Measurements from ENCODE around the gene PAWR.

The PAWR gene

DNA sequence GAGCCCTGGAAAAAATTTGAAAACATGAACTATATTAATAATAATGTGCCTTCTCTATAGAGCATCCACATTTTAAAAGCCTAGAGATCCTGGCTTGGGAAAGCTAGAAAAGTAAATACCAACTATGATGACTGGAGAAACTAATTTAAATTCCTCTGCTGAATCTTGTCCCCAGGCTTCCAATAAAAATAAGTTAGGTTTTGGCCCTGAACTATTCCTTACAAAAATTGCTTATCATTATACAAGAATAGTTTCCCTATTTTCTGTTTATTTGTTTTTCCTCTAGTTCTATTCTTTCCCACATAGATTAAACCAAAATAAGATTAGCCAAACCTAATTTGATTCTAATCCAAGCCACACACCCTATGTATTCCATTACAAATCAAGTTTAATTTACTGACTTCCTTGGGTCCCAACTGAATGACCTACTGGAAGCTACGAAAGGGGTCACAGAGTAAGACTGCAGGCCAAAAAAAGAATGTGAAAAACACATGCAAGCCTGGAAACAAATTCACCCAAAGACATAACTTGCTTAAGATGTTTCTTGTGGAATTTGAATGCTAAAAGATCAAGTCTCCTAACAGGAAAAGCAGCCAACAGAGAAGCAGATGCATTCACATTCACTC, 133.0 kb downstream of the PAWR start:
- no peak overlapping the region for H3K9ac ChIP-seq
- H3K27ac ChIP-seq, result no peak overlapping the region
- no peak overlapping the region for H3K4me2 ChIP-seq
- peaks cover 0 to 37% (median 30%) of the 10 kb centered on the region in 11 experiments; a peak in 18 of 22 replicates for H3K36me3 ChIP-seq
- no peak for TF ChIP-seq Cebpa-rat (IDR thresholded peaks at IDR 0.05)
- H3K9me3 ChIP-seq (replicated peaks in 1 of 11), result peaks cover 28 to 34% (median 33%) of the 10 kb centered on the region in 11 experiments
- no peaks in the 10 kb centered on the region for H3K4me1 ChIP-seq
- H4K20me1 ChIP-seq, result no peaks in the 10 kb centered on the region
- H3K4me3 ChIP-seq, result no peak overlapping the region
- no peaks in the 10 kb centered on the region for H3K27me3 ChIP-seq

DNA sequence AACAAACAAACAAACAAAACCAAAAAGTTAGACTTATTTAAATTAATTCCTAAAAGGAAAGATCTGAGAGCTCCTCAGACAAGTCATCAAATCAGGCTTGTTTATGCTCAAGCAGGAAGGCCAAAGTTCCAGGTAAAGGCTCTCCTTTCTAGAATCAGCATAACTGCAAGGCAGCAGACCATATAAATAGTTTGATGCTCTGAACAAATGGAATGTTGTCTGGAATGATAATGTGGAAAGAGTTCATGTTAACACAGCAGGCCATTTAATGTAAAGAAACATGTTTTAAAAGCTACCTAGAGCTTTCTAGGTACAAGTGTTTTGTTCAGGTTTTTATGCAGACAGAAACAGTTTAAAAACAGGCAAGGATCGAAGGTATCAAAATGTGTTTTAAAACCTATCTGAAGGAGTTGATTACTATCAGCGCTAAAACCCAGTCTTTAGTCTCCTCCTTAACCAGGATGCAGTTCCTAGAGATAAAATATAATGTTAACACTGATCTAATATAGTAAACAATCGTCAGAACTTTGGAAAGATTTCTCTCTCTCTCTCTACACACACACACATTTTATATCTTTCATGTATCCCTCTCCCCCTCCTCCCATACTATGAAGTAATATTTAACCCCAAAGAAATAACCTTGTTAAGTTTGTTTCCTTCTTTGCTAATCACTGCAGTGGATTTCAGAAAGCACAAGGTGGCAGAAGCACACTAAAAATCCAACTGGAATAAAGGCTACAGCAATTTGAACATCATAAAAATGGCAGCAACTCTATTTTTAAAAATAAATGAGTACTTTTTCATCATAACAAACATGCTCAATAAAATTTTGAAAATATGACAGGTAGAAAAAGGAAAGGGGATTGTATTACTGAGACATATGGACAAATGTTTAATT, 135.5 kb downstream of the PAWR start:
- Histone ChIP-seq H3K36me3 (peaks cover 0 to 28% (median 19%) of the 10 kb centered on the region in 11 experiments; a peak in 16 of 22 replicates), H3K4me3 (no peak overlapping the region), H3K4me2 (no peak overlapping the region), H4K20me1 (no peaks in the 10 kb centered on the region), H3K9ac (no peak overlapping the region), H3K27ac (no peak overlapping the region), H3K27me3 (no peaks in the 10 kb centered on the region), H3K4me1 (no peaks in the 10 kb centered on the region), H3K9me3 (replicated peaks in 1 of 11) (peaks cover 15 to 30% (median 18%) of the 10 kb centered on the region in 11 experiments; a peak in 21 of 22 replicates)
- no peak for TF ChIP-seq Cebpa-rat (IDR thresholded peaks at IDR 0.05)

- H3K36me3 ChIP-seq, result peaks cover 0 to 28% (median 19%) of the 10 kb centered on the region in 11 experiments; a peak in 16 of 22 replicates
- H3K9ac ChIP-seq, result no peak overlapping the region
- no peaks in the 10 kb centered on the region for H3K4me1 ChIP-seq
- TF ChIP-seq Cebpa-rat (IDR thresholded peaks at IDR 0.05), result no peak
- no peak overlapping the region for H3K27ac ChIP-seq
- peaks cover 15 to 36% (median 18%) of the 10 kb centered on the region in 11 experiments; a peak in 21 of 22 replicates for H3K9me3 ChIP-seq (replicated peaks in 1 of 11)
- no peak overlapping the region for H3K4me3 ChIP-seq
- no peaks in the 10 kb centered on the region for H3K27me3 ChIP-seq
- no peak overlapping the region for H3K4me2 ChIP-seq
- H4K20me1 ChIP-seq, result no peaks in the 10 kb centered on the region
Observed at GRCh38 chr12:79553863-79554574, 136.7 kb downstream of the PAWR start.

DNA sequence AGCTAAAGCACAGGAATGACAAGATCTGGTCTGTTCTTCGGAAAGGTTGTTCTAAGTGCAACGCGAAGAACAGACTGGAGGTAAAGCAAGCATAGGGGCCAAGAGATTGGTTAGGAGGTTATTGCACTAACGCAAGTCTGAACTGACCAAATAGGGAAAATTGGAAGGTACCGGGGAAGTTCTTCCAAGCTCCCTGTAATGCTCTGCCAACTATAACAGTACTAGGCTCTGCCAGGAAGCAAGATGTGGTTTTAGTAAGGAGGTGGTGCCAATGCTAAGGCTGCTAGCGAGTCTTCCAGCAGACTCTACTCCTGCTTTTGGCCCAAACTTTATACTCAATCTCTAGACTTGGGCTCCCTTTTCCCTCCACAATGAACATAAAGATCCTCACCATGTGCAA, 138.6 kb downstream of the PAWR start:
- no peaks in the 10 kb centered on the region for H3K4me1 ChIP-seq
- H3K36me3 ChIP-seq, result peaks cover 0 to 28% (median 19%) of the 10 kb centered on the region in 11 experiments; a peak in 16 of 22 replicates
- no peaks in the 10 kb centered on the region for H3K27me3 ChIP-seq
- no peak overlapping the region for H3K4me2 ChIP-seq
- H4K20me1 ChIP-seq, result no peaks in the 10 kb centered on the region
- no peak overlapping the region for H3K4me3 ChIP-seq
- no peak overlapping the region for H3K9ac ChIP-seq
- TF ChIP-seq Cebpa-rat (IDR thresholded peaks at IDR 0.05), result no peak
- H3K9me3 ChIP-seq (replicated peaks in 1 of 11), result peaks cover 15 to 36% (median 18%) of the 10 kb centered on the region in 11 experiments; a peak in 21 of 22 replicates
- H3K27ac ChIP-seq, result no peak overlapping the region

DNA sequence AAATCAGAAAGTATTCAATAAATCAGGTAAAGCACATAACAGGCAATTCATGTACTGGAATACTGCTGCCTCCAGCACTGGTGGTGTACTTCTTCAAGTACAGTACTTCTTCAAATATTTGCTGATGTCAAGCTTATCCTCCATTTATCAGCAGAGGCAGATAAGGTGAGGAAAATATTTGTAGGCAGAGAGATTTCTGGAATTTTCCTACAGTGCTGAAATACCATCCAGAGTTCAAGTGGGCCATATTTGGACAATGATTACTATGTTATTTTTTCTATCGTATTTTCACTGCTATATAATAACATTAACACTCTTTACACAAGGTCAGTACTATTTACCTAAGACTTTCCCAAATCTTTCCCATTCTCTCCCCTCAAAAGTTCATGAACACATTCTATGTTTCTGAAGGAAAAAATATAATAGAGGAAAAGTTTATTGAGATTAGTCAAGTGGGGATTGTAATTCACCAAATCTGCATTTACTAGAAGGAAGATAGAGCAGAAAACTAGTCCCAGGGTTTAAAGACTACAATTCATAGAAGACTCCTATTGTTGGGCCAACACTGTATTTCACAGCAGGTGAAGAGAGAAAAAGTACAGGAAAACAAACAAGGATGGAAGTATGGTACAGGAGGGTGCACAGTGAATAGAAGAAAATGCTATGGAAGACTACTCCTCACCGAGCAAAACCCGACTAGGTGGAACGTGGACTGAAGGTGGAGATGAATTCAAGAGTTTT, 141.1 kb downstream of the PAWR start:
- no peak overlapping the region for H3K27ac ChIP-seq
- no peak overlapping the region for H3K4me2 ChIP-seq
- no peak for TF ChIP-seq Cebpa-rat (IDR thresholded peaks at IDR 0.05)
- H3K4me1 ChIP-seq, result no peaks in the 10 kb centered on the region
- H3K9ac ChIP-seq, result no peak overlapping the region
- H3K4me3 ChIP-seq, result no peak overlapping the region
- H4K20me1 ChIP-seq, result no peaks in the 10 kb centered on the region
- H3K36me3 ChIP-seq, result peaks cover 0 to 26% (median 19%) of the 10 kb centered on the region in 11 experiments; a peak in 16 of 22 replicates
- no peaks in the 10 kb centered on the region for H3K27me3 ChIP-seq
- H3K9me3 ChIP-seq (replicated peaks in 1 of 11), result peaks cover 15 to 36% (median 18%) of the 10 kb centered on the region in 11 experiments; a peak in 21 of 22 replicates

GRCh38 chr12:79548610-79548924, 142.2 kb downstream of the PAWR start:
- Histone ChIP-seq H3K27me3 (no peaks in the 10 kb centered on the region), H3K9me3 (replicated peaks in 1 of 11) (peaks cover 8 to 32% (median 10%) of the 10 kb centered on the region in 11 experiments; a peak in 21 of 22 replicates), H3K4me3 (no peak overlapping the region), H3K36me3 (peaks cover 0 to 18% (median 11%) of the 10 kb centered on the region in 11 experiments; a peak in 16 of 22 replicates), H4K20me1 (no peaks in the 10 kb centered on the region), H3K9ac (no peak overlapping the region), H3K27ac (no peak overlapping the region), H3K4me2 (no peak overlapping the region), H3K4me1 (no peaks in the 10 kb centered on the region)
- no peak for TF ChIP-seq Cebpa-rat (IDR thresholded peaks at IDR 0.05)

DNA sequence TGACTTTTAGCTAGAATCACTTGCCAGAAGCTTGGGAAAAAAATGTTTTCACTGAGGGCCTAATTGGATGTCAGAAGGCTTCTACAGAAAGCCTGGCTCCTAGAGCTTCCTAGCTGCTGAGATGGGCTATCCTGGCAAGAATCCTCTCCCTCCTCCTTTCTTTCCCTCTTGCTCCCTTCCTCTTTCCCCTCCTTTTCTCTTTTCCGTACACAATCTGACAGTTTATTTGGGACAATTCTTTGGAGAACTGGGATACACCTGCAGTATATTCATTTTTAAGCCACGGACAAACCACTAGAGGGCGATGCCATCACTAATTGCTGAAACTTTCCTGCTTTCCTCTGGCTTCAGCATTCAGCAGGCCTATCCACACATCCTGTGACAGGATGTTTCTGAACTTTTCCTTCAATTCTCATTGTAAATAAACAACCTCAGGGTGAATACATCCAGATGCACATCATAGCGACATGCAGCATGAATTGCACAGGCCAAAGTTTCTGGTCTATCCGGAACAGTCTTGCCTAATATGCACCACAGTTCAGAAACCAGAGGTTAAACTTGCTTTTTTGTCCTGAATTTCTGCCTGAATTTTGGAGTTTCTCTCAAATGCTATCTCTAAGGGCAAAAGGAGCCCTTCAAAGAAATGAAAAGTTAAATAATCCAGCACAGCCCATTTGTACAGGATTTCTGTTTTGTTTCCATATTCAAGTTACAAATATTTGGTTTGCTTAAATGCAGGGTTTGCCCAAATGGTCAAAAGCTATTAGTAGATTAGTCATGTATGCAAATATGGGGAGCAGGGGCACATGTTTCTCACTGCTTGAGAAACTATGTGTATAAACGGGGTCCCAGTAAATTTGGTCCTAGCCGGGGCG, 142.8 kb downstream of the PAWR start:
- no peak overlapping the region for H3K27ac ChIP-seq
- no peaks in the 10 kb centered on the region for H4K20me1 ChIP-seq
- H3K36me3 ChIP-seq, result peaks cover 0 to 12% (median 5%) of the 10 kb centered on the region in 11 experiments; a peak in 15 of 22 replicates
- no peak overlapping the region for H3K9ac ChIP-seq
- no peaks in the 10 kb centered on the region for H3K27me3 ChIP-seq
- TF ChIP-seq Cebpa-rat (IDR thresholded peaks at IDR 0.05), result no peak
- no peak overlapping the region for H3K4me2 ChIP-seq
- H3K4me1 ChIP-seq, result no peaks in the 10 kb centered on the region
- no peak overlapping the region for H3K4me3 ChIP-seq
- H3K9me3 ChIP-seq (replicated peaks in 1 of 11), result peaks cover 2 to 26% (median 4%) of the 10 kb centered on the region in 11 experiments; a peak in 20 of 22 replicates
